Measurements from ENCODE around the gene CNTNAP2. TPM values are rescaled to one million over a fixed set of nuclear protein-coding genes. Genes with fewer than 3 reads are reported as not detected.

CNTNAP2 gene
- total and polyA plus RNA-seq, 9 of the 15 experiments (the other 6 are each of a cell fraction or from before 2014, with no cell fraction given) = 0.04 to 0.62 (median 0.09) TPM; not detected in 4

DNA sequence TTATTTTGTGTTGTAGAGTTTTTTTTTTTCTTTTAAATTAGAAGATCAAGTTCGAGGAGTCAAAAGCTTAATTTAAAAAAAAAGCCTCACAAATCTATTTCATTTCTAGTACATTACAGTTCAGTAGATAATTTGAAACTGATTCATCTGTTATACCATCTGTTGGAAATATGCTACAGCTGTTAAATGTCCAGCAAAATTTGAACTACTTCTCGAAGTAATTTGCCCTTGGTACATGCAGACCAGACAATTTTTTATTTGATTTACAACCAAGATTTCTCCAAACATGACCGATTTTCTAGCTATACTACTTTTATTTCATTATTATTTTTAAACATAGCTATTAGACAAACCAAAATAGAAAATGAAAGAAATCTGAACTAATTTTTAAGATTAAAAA, 647.9 kb downstream of the CNTNAP2 start:
- DNase-seq (ENCODE audit: extremely low read depth in 1 of 4, low spot score in 3 of 4) (no peak), FAIRE-seq (no peak), ATAC-seq (no peak)
- Histone ChIP-seq H3K9me1 (ENCODE audit: control insufficient read depth, insufficient read depth, low read length) (no peaks in the 10 kb centered on the region), H3K27ac (ENCODE audit: extremely low read depth, low read depth, low read length) (no peak overlapping the region), H3K4me3 (no peak overlapping the region), H2AFZ (ENCODE audit: low read depth, low read length) (no peak overlapping the region), H3K27me3 (ENCODE audit: control insufficient read depth in 2 of 2, insufficient read depth in 2 of 2, low read length in 2 of 2) (no peaks in the 10 kb centered on the region), H3K4me1 (replicated peaks in 1 of 2; ENCODE audit: control insufficient read depth in 2 of 2, insufficient read depth in 2 of 2, low read length in 2 of 2) (no peaks in the 10 kb centered on the region), H3K9me3 (replicated peaks; ENCODE audit: control insufficient read depth, insufficient read depth, low read depth, low read length) (peaks cover 3% of the 10 kb centered on the region; the same call in 1 of the 2 replicates), H4K20me1 (replicated peaks; ENCODE audit: control insufficient read depth, insufficient read depth, low read length) (no peaks in the 10 kb centered on the region), H3K9ac (ENCODE audit: insufficient read depth in 1 of 2, low read depth in 2 of 2, low read length in 2 of 2) (no peak overlapping the region), H3K36me3 (ENCODE audit: control insufficient read depth, insufficient read depth, low read length) (no peaks in the 10 kb centered on the region), H3K79me2 (ENCODE audit: control insufficient read depth, insufficient read depth, low read length) (no peaks in the 10 kb centered on the region), H3K4me2 (ENCODE audit: insufficient read depth, low read length) (no peak overlapping the region)
- 0% methylated on average over 3 of the region's 3 CpGs for WGBS (ENCODE audit: insufficient coverage, low coverage, missing lambda C conversion rate)
- in situ Hi-C loops (cut with MboI) = no loop called here
- no TSS peak for BruUV-seq (replicated peaks)
- ChIA-PET CTCF (ENCODE audit: low intra/inter-chr PET ratio) (no interaction called here), POLR2A (no interaction called here)
- intact Hi-C loops (cut with micrococcal nuclease) = no loop called here
- TF ChIP-seq NR2C1 (IDR thresholded peaks at IDR 0.05) (no peak), NR2C1 (tag; IDR thresholded peaks at IDR 0.05) (no peak), ZNF121 (CRISPR knock-in tag; conservative IDR thresholded peaks at IDR 0.05) (no peak), ILK (tag; IDR thresholded peaks at IDR 0.05; ENCODE audit: borderline replicate concordance, low read depth) (no peak), CREB1 (IDR thresholded peaks at IDR 0.05) (no peak), CREB1 (CRISPR knock-in tag; IDR thresholded peaks at IDR 0.05) (no peak), CREBBP (IDR thresholded peaks at IDR 0.05; ENCODE audit: low read depth, low read length) (no peak), KAT7 (CRISPR knock-in tag; IDR thresholded peaks at IDR 0.05; ENCODE audit: borderline replicate concordance) (no peak), MTA3 (IDR thresholded peaks at IDR 0.05; ENCODE audit: borderline replicate concordance) (no peak), BRD4 (IDR thresholded peaks at IDR 0.05) (no peak), DMBX1 (CRISPR knock-in tag; IDR thresholded peaks at IDR 0.05; ENCODE audit: borderline replicate concordance) (no peak), DACH1 (IDR thresholded peaks at IDR 0.05; ENCODE audit: partially characterized antibody) (no peak)
- TF ChIP-seq, protein P1, sequence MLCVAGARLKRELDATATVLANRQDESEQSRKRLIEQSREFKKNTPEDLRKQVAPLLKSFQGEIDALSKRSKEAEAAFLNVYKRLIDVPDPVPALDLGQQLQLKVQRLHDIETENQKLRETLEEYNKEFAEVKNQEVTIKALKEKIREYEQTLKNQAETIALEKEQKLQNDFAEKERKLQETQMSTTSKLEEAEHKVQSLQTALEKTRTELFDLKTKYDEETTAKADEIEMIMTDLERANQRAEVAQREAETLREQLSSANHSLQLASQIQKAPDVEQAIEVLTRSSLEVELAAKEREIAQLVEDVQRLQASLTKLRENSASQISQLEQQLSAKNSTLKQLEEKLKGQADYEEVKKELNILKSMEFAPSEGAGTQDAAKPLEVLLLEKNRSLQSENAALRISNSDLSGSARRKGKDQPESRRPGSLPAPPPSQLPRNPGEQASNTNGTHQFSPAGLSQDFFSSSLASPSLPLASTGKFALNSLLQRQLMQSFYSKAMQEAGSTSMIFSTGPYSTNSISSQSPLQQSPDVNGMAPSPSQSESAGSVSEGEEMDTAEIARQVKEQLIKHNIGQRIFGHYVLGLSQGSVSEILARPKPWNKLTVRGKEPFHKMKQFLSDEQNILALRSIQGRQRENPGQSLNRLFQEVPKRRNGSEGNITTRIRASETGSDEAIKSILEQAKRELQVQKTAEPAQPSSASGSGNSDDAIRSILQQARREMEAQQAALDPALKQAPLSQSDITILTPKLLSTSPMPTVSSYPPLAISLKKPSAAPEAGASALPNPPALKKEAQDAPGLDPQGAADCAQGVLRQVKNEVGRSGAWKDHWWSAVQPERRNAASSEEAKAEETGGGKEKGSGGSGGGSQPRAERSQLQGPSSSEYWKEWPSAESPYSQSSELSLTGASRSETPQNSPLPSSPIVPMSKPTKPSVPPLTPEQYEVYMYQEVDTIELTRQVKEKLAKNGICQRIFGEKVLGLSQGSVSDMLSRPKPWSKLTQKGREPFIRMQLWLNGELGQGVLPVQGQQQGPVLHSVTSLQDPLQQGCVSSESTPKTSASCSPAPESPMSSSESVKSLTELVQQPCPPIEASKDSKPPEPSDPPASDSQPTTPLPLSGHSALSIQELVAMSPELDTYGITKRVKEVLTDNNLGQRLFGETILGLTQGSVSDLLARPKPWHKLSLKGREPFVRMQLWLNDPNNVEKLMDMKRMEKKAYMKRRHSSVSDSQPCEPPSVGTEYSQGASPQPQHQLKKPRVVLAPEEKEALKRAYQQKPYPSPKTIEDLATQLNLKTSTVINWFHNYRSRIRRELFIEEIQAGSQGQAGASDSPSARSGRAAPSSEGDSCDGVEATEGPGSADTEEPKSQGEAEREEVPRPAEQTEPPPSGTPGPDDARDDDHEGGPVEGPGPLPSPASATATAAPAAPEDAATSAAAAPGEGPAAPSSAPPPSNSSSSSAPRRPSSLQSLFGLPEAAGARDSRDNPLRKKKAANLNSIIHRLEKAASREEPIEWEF (CRISPR knock-in tag; IDR thresholded peaks at IDR 0.05) = no peak
- TF ChIP-seq, protein P2, sequence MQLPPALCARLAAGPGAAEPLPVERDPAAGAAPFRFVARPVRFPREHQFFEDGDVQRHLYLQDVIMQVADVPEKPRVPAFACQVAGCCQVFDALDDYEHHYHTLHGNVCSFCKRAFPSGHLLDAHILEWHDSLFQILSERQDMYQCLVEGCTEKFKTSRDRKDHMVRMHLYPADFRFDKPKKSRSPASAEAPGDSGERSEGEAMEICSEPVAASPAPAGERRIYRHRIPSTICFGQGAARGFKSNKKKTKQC (CRISPR knock-in tag; IDR thresholded peaks at IDR 0.05) = no peak
- TF ChIP-seq, protein P3, sequence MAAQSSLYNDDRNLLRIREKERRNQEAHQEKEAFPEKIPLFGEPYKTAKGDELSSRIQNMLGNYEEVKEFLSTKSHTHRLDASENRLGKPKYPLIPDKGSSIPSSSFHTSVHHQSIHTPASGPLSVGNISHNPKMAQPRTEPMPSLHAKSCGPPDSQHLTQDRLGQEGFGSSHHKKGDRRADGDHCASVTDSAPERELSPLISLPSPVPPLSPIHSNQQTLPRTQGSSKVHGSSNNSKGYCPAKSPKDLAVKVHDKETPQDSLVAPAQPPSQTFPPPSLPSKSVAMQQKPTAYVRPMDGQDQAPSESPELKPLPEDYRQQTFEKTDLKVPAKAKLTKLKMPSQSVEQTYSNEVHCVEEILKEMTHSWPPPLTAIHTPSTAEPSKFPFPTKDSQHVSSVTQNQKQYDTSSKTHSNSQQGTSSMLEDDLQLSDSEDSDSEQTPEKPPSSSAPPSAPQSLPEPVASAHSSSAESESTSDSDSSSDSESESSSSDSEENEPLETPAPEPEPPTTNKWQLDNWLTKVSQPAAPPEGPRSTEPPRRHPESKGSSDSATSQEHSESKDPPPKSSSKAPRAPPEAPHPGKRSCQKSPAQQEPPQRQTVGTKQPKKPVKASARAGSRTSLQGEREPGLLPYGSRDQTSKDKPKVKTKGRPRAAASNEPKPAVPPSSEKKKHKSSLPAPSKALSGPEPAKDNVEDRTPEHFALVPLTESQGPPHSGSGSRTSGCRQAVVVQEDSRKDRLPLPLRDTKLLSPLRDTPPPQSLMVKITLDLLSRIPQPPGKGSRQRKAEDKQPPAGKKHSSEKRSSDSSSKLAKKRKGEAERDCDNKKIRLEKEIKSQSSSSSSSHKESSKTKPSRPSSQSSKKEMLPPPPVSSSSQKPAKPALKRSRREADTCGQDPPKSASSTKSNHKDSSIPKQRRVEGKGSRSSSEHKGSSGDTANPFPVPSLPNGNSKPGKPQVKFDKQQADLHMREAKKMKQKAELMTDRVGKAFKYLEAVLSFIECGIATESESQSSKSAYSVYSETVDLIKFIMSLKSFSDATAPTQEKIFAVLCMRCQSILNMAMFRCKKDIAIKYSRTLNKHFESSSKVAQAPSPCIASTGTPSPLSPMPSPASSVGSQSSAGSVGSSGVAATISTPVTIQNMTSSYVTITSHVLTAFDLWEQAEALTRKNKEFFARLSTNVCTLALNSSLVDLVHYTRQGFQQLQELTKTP (IDR thresholded peaks at IDR 0.05; ENCODE audit: low read depth in 1 of 2, partially characterized antibody in 2 of 2) = no peak
